ENCODE data around the gene EYA2.
A peak's percentile ranks its signal among the peaks of the same experiment; 100 is the strongest.

EYA2 gene

DNA sequence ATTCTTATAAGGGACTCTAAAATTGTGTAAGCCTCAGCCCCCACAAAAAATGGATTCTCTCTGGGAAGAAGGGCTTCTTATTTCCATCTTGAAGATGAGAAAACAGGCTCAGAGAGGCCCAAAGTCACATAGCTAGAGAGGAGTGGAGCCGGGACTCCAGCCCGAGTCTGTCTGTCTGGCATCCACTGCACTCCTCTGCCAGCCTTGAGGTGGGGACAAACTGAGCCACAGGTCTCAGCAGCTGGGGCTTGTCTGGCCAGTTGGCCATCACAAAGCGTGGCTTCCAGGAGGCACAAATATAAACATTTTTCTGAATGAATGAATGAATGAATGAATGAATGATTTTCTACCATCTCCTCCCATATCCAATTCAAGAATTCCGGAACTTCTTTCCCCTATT lies 42.9 kb upstream of the EYA2 start:
- H3K36me3 Mint-ChIP-seq (ENCODE audit: low read depth): no peaks in the 10 kb centered on the region
- H3K27me3 Mint-ChIP-seq (ENCODE audit: low read depth): peaks cover 4% of the 10 kb centered on the region
- TF ChIP-seq, protein P1, sequence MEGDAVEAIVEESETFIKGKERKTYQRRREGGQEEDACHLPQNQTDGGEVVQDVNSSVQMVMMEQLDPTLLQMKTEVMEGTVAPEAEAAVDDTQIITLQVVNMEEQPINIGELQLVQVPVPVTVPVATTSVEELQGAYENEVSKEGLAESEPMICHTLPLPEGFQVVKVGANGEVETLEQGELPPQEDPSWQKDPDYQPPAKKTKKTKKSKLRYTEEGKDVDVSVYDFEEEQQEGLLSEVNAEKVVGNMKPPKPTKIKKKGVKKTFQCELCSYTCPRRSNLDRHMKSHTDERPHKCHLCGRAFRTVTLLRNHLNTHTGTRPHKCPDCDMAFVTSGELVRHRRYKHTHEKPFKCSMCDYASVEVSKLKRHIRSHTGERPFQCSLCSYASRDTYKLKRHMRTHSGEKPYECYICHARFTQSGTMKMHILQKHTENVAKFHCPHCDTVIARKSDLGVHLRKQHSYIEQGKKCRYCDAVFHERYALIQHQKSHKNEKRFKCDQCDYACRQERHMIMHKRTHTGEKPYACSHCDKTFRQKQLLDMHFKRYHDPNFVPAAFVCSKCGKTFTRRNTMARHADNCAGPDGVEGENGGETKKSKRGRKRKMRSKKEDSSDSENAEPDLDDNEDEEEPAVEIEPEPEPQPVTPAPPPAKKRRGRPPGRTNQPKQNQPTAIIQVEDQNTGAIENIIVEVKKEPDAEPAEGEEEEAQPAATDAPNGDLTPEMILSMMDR (IDR thresholded peaks at IDR 0.05; ENCODE audit: unreplicated experiment in 3 of 3): no peak
- H3K27ac Mint-ChIP-seq: no peak overlapping the region
- H3K4me3 Mint-ChIP-seq: no peak overlapping the region
- peaks cover 21% of the 10 kb centered on the region for H3K4me1 Mint-ChIP-seq
- H3K9me3 Mint-ChIP-seq: no peaks in the 10 kb centered on the region

DNA sequence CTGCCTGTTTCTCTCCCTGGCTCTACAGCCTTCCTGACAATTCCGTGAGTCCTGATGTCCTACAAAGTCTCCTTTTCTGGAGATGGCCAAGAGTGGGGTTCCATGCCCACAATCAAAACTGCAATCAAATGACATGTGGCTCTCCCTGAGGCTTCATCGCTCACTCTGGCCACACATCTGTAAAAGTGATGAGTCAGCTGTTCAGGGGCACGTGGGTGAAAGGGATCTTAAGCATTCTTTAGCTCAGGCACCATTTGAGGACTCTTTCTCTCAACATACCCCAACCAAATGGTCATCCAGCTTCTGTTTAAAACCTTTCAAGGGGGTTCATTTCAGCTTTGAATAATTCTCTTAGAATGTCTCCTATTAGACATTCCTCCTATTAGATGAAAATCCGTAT lies 42.3 kb upstream of the EYA2 start:
- H3K36me3 Mint-ChIP-seq (ENCODE audit: low read depth): no peaks in the 10 kb centered on the region
- H3K4me3 Mint-ChIP-seq: no peak overlapping the region
- no peak overlapping the region for H3K27ac Mint-ChIP-seq
- H3K9me3 Mint-ChIP-seq: no peaks in the 10 kb centered on the region
- peaks cover 4% of the 10 kb centered on the region for H3K27me3 Mint-ChIP-seq (ENCODE audit: low read depth)
- H3K4me1 Mint-ChIP-seq: peaks cover 26% of the 10 kb centered on the region
- TF ChIP-seq, protein P1 (IDR thresholded peaks at IDR 0.05; ENCODE audit: unreplicated experiment in 3 of 3): no peak

DNA sequence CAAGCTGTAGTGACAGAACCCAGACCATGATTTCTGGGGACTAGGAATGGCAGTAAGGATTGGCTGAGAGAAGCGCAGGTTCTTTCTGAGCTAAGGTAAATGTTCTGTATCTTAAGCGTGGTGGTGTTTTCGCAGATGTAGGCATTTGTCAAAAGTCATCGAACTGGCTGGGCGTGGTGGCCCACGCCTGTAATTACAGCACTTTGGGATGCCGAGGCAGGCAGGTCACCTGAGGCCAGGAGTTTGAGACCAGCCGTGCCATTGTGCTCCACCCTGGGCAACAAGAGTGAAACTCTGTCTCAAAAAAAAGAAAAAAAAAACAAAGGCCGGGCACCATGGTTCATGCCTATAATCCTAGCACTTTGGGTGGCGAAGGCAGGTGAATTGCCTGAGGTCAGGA lies 40.7 kb upstream of the EYA2 start:
- TF ChIP-seq, protein P1 (IDR thresholded peaks at IDR 0.05; ENCODE audit: unreplicated experiment in 3 of 3): no peak
- peaks cover 26% of the 10 kb centered on the region for H3K4me1 Mint-ChIP-seq
- H3K4me3 Mint-ChIP-seq: no peak overlapping the region
- no peaks in the 10 kb centered on the region for H3K36me3 Mint-ChIP-seq (ENCODE audit: low read depth)
- peaks cover 4% of the 10 kb centered on the region for H3K27me3 Mint-ChIP-seq (ENCODE audit: low read depth)
- no peaks in the 10 kb centered on the region for H3K9me3 Mint-ChIP-seq
- no peak overlapping the region for H3K27ac Mint-ChIP-seq

DNA sequence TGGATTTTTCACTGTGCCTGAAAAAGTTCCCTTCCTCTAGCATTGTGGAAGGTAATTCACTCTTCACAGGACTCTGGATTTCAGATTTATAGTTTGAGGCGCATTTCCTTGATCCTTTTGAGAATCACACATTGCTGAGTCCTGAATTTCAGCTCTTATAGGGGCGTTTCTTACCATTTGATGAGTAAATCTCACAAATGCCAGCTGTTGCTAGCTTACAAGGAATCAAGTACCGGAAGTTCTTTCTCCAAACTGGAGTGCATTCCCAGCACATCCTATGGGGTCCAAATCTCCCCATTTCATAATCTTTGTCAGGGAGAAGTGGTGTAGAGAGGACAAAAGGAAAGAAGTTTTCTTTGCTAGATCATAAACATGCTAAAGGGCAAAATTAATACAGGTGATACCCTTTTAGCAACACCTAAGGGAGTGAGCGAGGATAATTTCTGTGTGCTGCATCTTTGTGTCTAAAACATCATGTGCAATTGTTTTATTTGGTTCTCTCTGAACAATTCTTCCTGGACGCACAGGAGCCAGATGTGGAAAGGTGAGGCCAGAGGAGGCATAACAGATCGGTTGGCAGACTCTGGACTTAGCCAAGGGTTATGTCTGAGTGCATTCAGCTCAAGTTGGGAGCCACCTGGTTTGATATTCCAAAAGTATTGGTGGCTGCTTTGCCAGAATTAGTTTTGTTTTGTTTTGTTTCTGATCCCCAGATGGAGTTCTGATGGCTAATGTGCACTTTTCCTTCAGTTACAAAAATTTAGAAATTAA lies 37.4 kb upstream of the EYA2 start:
- Mint-ChIP-seq H3K27me3 (ENCODE audit: low read depth) (peaks cover 8% of the 10 kb centered on the region), H3K4me3 (no peak overlapping the region), H3K9me3 (peaks cover 9% of the 10 kb centered on the region), H3K27ac (peak overlapping the region; percentile 5 to 76 (median 66)), H3K4me1 (peaks cover 11% of the 10 kb centered on the region), H3K36me3 (ENCODE audit: low read depth) (no peaks in the 10 kb centered on the region)
- TF ChIP-seq, protein P1 (IDR thresholded peaks at IDR 0.05; ENCODE audit: unreplicated experiment in 3 of 3): no peak

DNA sequence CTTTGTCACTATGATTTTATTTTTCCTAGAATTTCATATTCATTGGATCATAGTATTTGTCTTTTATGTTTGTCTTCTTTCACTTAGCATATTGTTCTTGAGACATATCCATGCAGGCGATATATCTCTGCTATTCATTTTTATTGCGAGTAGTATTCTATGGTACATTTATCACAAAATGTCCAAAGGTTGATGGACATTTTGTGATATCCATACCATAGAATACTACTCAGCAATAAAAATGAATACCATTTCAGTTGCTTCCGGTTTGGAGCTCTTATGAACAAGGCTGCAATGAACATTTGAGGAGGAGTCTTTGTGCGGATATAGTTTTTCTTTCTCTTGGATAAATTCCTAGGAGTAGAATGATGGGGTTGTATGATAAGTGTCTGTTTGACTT lies 28.8 kb upstream of the EYA2 start:
- H3K4me1 Mint-ChIP-seq: no peaks in the 10 kb centered on the region
- TF ChIP-seq, protein P1 (IDR thresholded peaks at IDR 0.05; ENCODE audit: unreplicated experiment in 3 of 3): no peak
- no peak overlapping the region for H3K4me3 Mint-ChIP-seq
- H3K27me3 Mint-ChIP-seq (ENCODE audit: low read depth): no peaks in the 10 kb centered on the region
- peaks cover 42% of the 10 kb centered on the region for H3K9me3 Mint-ChIP-seq
- no peaks in the 10 kb centered on the region for H3K36me3 Mint-ChIP-seq (ENCODE audit: low read depth)
- H3K27ac Mint-ChIP-seq: no peak overlapping the region

DNA sequence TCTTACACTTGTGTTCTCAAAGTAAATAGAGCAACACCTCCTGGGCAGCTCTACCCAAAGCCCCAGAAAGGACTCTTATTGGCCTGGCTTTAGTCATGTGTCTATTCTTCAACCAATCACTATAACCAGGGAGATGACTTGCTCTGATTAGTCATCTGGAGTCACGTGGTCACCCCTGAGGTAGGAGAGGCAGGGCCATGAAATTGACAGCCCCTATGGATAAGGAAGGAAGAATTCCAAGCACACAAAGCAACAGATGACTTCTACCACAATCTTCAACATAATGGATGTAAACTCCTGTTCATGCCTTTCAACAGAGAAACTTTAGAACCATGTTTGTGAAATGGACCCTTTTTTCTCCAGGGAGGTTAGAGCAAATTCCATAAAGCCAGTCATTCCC lies 24.6 kb upstream of the EYA2 start:
- TF ChIP-seq, protein P1 (IDR thresholded peaks at IDR 0.05; ENCODE audit: unreplicated experiment in 3 of 3): no peak
- H3K36me3 Mint-ChIP-seq (ENCODE audit: low read depth): no peaks in the 10 kb centered on the region
- no peak overlapping the region for H3K27ac Mint-ChIP-seq
- peaks cover 28% of the 10 kb centered on the region for H3K9me3 Mint-ChIP-seq
- H3K4me3 Mint-ChIP-seq: no peak overlapping the region
- H3K4me1 Mint-ChIP-seq: peaks cover 5% of the 10 kb centered on the region
- H3K27me3 Mint-ChIP-seq (ENCODE audit: low read depth): no peaks in the 10 kb centered on the region

Measured in nephron (organoid).